Pancreas (tissue), 10 donors: ENCODE results near the gene EVC2. TPM values are rescaled to one million over a fixed set of nuclear protein-coding genes. Genes with fewer than 3 reads are reported as not detected.
"Not testable (repeated sequence)": the region's sequence is repeated elsewhere in the genome, so short reads cannot be mapped to it uniquely, and the experiment has no call there.

ENCODE experiments used
- ATAC-seq, 4 donors: fragments of 200-7000 bp; cut with Tn5 transposase; one replicate each; pipeline versions ENCODE4 v1.8.0 to v1.9.1; 2020; ENCODE audit warnings: mild to moderate bottlenecking in 4 of 4, moderate library complexity in 4 of 4
- DNase-seq, 6 donors: peaks; one replicate each; pipeline ENCODE4 v3.0.0-alpha.2; 2020
- FAIRE-seq: peaks from 2 replicates; lab custom pipeline; 2012; peaks lifted over from hg19 to GRCh38; lab: Jason Lieb, UNC
- H3K27ac ChIP-seq, 4 donors: fragments of 200-600 bp; sonication (generic); 1 replicate in 3 of 4; 2 replicates in 1 of 4; pipeline versions ENCODE4 v1.5.0 to v1.8.0; 2020
- H3K27me3 ChIP-seq, 4 donors: fragments of 200-600 bp; one replicate each; pipeline ENCODE4 v1.8.0; 2021
- H3K36me3 ChIP-seq, 3 donors: fragments of 200-600 bp; sonication (generic) in 1 of 3; one replicate each; pipeline versions ENCODE4 v1.5.0 to v1.8.0; 2020 to 2021
- H3K4me1 ChIP-seq, 3 donors: fragments of 200-600 bp; one replicate each; pipeline ENCODE4 v1.8.0; 2021
- H3K4me3 ChIP-seq, 4 donors: fragments of 200-600 bp; sonication (generic) in 2 of 4; one replicate each; pipeline versions ENCODE4 v1.5.0 to v1.8.0; 2020 to 2021
- H3K9me3 ChIP-seq, 4 donors: fragments of 200-600 bp; one replicate each; pipeline ENCODE4 v1.8.0; 2021
- WGBS, 2 donors: extraction: QIAGEN DNeasy Blood & Tissue Kit; methylation state at CpG; one replicate each; pipeline ENCODE4 v1.1.7; 2013; 5-methylcytosine and 5-hydroxymethylcytosine counted together
- intact Hi-C, 3 donors: fragments of 100-400 bp; cut with DNase I; formaldehyde crosslinking; loops; one replicate each; pipeline versions ENCODE4 v1.11.1 to v1.14.2; 2022
- polyA plus RNA-seq, 2 donors: library from polyadenylated mRNA; stranded (reverse); fragments of 200-250 nt; gene quantifications; one replicate each; pipeline ENCODE4 v1.2.3, GENCODE V29; 2013
- total RNA-seq, 6 donors: library from RNA; stranded (reverse); fragmentation: NEBNext Ultra II Directional in 4 of 6; extraction: Animal tissue kit (Norgen Biotek cat#: 25700) in 4 of 6; gene quantifications; one replicate each; pipeline versions ENCODE4 v1.2.1 to v1.2.4, GENCODE V29; 2021 to 2023
- TF ChIP-seq, protein P1 (sequence below), 4 donors: fragments of 200-600 bp; sonication (generic) in 3 of 4; IDR thresholded peaks; one replicate each; pipeline versions ENCODE4 v1.5.0 to v1.8.0; 2021; ENCODE audit warnings: antibody characterized with exemption in 4 of 4
- donor health status: healthy with polysubstance abuse.
- donor health status: DM: no; HTN: no; CAD: no; lungs with moderate emphysema.
- donor health status: DM: no; HTN: no; CAD: no.
- donor health status: control.
- donor health status: control.
- donor health status: Bipolar disorder and iron deficiency.
- donor health status: DM: yes; HTN: yes; CAD: no.
- donor health status: DM: no; HTN: no; CAD: no.
- donor health status: DM: no; HTN: no; CAD: no.
- donor health status: DM: yes; HTN: yes; CAD: no.

Gene EVC2
- total and polyA plus RNA-seq, 8 donors = 1.2 to 4.2 (median 1.9) TPM

DNA sequence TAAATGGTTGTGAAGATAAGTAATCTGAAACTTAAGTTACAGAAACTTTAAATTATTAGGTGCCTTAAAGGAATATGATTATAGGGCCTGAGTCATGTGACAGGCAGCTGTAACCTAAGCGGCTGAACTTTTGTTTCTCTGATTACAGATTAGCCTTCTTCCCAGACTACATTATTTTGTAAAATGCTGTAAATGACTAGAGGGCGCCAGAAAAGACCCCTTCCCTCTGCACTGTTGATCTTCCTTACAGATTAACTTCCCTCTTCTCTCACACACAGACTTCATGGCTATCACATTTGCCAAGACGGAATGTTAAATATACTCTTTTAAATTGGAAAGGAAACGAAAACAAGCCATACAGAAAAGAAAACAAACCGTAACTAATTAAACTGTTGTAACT is 96.6 kb downstream of the EVC2 start:
- TF ChIP-seq, protein P1, sequence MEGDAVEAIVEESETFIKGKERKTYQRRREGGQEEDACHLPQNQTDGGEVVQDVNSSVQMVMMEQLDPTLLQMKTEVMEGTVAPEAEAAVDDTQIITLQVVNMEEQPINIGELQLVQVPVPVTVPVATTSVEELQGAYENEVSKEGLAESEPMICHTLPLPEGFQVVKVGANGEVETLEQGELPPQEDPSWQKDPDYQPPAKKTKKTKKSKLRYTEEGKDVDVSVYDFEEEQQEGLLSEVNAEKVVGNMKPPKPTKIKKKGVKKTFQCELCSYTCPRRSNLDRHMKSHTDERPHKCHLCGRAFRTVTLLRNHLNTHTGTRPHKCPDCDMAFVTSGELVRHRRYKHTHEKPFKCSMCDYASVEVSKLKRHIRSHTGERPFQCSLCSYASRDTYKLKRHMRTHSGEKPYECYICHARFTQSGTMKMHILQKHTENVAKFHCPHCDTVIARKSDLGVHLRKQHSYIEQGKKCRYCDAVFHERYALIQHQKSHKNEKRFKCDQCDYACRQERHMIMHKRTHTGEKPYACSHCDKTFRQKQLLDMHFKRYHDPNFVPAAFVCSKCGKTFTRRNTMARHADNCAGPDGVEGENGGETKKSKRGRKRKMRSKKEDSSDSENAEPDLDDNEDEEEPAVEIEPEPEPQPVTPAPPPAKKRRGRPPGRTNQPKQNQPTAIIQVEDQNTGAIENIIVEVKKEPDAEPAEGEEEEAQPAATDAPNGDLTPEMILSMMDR (IDR thresholded peaks at IDR 0.05) = no peak
- no peaks in the 10 kb centered on the region for H3K4me1 ChIP-seq
- FAIRE-seq (no peak), DNase-seq (no peak), ATAC-seq (no peak)
- no peaks in the 10 kb centered on the region for H3K27me3 ChIP-seq
- no peaks in the 10 kb centered on the region for H3K36me3 ChIP-seq
- H3K4me3 ChIP-seq = no peak overlapping the region
- intact Hi-C loops = no loop called here
- H3K9me3 ChIP-seq = no peaks in the 10 kb centered on the region
- 70 to 84% methylated on average over 5 of the region's 5 CpGs for WGBS, 2 donors
- no peak overlapping the region for H3K27ac ChIP-seq

DNA sequence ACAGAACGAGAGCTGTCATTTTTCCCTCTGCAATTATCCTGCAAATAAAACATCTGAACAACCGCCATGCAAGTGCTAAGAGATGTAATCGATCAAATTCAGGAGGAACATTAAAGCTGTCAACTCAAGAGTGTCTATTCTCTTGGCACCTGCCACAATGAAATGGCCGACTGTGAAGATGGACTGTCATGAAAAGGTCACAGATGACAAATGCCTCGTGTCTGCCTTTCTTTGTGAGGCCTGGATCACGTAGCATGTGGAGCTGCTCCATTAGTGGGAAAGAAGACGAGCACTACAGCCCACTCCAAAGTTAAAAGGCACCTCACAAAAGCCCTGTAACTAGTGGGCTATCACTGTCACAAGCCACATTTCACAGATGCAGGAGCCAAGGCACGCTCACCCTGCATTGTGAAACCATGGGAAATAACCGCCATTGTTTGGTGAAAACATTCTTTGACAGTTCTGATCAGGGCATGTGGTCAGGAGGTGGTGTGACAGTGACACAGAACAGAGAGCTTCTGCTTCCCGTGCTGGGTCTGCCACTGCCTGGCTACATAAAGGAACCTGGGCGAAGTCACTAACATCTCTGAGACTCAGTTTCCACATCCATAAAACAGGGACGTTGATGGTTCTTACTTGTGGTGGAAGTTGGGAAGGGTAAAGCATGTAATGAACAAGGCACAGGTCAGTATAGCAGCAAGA is 98.9 kb downstream of the EVC2 start:
- ATAC-seq (no peak), DNase-seq (no peak), FAIRE-seq (no peak)
- Histone ChIP-seq H3K27ac (no peak overlapping the region), H3K4me1 (no peaks in the 10 kb centered on the region), H3K4me3 (no peak overlapping the region), H3K9me3 (no peaks in the 10 kb centered on the region), H3K27me3 (no peaks in the 10 kb centered on the region), H3K36me3 (no peaks in the 10 kb centered on the region)
- intact Hi-C loops = no loop called here
- TF ChIP-seq, protein P1 (IDR thresholded peaks at IDR 0.05) = no peak
- WGBS, 2 donors = 82 to 91% methylated on average over 12 of the region's 12 CpGs

DNA sequence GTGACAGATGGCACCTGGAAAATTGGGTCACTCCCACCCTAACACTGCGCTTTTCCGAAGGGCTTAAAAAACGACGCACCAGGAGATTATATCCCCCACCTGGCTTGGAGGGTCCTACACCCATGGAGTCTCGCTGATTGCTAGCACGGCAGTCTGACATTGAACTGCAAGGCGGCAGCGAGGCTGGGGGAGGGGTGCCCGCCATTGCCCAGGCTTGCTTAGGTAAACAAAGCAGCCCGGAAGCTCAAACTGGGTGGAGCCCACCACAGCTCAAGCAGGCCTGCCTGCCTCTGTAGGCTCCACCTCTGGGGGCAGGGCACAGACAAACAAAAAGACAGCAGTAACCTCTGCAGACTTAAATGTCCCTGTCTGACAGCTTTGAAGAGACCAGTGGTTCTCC is 114.5 kb downstream of the EVC2 start:
- ATAC-seq, H3K27me3 ChIP-seq, H3K9me3 ChIP-seq, FAIRE-seq, DNase-seq, H3K36me3 ChIP-seq, H3K4me3 ChIP-seq, H3K4me1 ChIP-seq, intact Hi-C loops, H3K27ac ChIP-seq: not testable (repeated sequence)
- 85 to 91% methylated on average over 10 of the region's 10 CpGs for WGBS, 2 donors

DNA sequence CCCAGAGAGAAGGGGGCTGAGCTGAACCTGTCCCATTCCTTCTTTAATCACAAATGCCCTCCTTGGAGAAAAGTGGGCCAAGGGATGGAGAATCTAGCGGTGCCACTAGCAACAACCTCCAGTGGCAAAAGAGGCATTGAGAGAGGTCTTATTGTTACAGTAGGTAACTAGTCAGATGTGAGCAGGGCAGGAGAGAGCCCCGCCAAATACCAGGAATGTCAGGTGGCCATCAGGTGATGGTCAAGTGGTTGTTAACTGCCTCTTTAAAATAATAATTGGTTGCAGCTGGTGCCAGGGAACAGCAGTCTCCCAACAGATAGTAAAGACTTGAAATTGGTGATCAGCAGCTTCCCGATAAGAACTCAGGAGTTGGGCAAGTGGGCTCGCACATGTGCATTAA is 116.1 kb downstream of the EVC2 start:
- Histone ChIP-seq H3K36me3 (peaks cover 0 to 4% (median 0%) of the 10 kb centered on the region in 3 donors), H3K9me3 (no peaks in the 10 kb centered on the region), H3K27me3 (no peaks in the 10 kb centered on the region), H3K27ac (no peak overlapping the region), H3K4me3 (no peak overlapping the region), H3K4me1 (no peaks in the 10 kb centered on the region)
- intact Hi-C loops = no loop called here
- FAIRE-seq (no peak), DNase-seq (no peak), ATAC-seq (no peak)
- WGBS, 2 donors = 91 to 95% methylated on average over 4 of the region's 4 CpGs
- TF ChIP-seq, protein P1 (IDR thresholded peaks at IDR 0.05) = no peak

DNA sequence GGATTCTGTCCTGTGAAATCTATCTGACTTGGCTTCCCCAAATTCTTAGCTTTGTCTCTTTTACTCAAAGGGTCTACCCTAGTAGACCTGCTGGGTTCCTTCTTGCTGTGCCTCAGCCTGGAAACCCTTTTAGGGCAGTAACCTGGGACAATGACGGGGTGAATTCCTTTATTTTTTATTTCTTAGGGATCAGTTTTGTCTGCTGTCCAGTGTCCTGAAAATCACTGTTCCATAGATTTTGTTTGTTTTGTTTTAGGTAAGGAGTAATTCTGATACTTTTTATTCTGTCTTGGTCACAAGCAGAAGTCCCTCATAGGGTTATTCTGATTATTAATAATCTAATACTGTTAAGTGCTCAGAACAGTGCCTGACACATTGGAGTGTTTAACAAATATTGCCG is 118.9 kb downstream of the EVC2 start:
- FAIRE-seq = no peak
- WGBS, 2 donors = 90 to 100% methylated on average over 2 of the region's 2 CpGs
- no peaks in the 10 kb centered on the region for H3K27me3 ChIP-seq

More for the DNA sequence above, 118.9 kb downstream of the EVC2 start:
- intact Hi-C loops = no loop called here
- no peak for ATAC-seq
- Histone ChIP-seq H3K4me1 (no peaks in the 10 kb centered on the region), H3K27ac (no peak overlapping the region), H3K4me3 (no peak overlapping the region), H3K9me3 (no peaks in the 10 kb centered on the region), H3K36me3 (peaks cover 0 to 4% (median 0%) of the 10 kb centered on the region in 3 donors)
- DNase-seq = no peak
- TF ChIP-seq, protein P1 (IDR thresholded peaks at IDR 0.05) = no peak
